Smooth muscle cell (in vitro differentiated cells): ENCODE results near the gene ZNF521. TPM values are rescaled to one million over a fixed set of nuclear protein-coding genes. Genes with fewer than 3 reads are reported as not detected.

Experiments used
- DNase-seq: peaks from one replicate; lab custom pipeline; 2025; ENCODE audit not compliant: unreplicated experiment; lab: John Stamatoyannopoulos, UW
- H2AFZ ChIP-seq: fragments of 200-600 bp; sonication (generic); 2 replicates; pipeline ENCODE4 v1.6.0; 2016; ENCODE audit warnings: antibody characterized with exemption, low read depth, mild to moderate bottlenecking
- H3F3A ChIP-seq: fragments of 200-600 bp; sonication (generic); 2 replicates; pipeline ENCODE4 v1.6.0; 2017; ENCODE audit warnings: antibody characterized with exemption, low read depth
- H3K27ac ChIP-seq: fragments of 200-600 bp; sonication (generic); 2 replicates; pipeline ENCODE4 v1.5.1; 2016; ENCODE audit warnings: low read depth, mild to moderate bottlenecking
- H3K27me3 ChIP-seq: fragments of 200-600 bp; sonication (generic); 2 replicates; pipeline ENCODE4 v1.6.1; 2016; ENCODE audit warnings: low read depth, mild to moderate bottlenecking
- H3K36me3 ChIP-seq: fragments of 200-600 bp; sonication (generic); 2 replicates; pipeline ENCODE4 v1.5.1; 2016; ENCODE audit warnings: low read depth
- H3K4me1 ChIP-seq: fragments of 200-600 bp; sonication (generic); 2 replicates; pipeline ENCODE4 v1.5.1; 2016; ENCODE audit warnings: low read depth
- H3K4me2 ChIP-seq: fragments of 200-600 bp; sonication (generic); 2 replicates; pipeline ENCODE4 v1.6.0; 2016; ENCODE audit warnings: mild to moderate bottlenecking
- H3K4me3 ChIP-seq: fragments of 200-600 bp; sonication (generic); 2 replicates; pipeline ENCODE4 v1.5.1; 2016; ENCODE audit warnings: mild to moderate bottlenecking
- H3K79me2 ChIP-seq: fragments of 200-600 bp; sonication (generic); 2 replicates; pipeline ENCODE4 v1.6.0; 2016; ENCODE audit warnings: low read depth, mild to moderate bottlenecking
- H3K9ac ChIP-seq: fragments of 200-600 bp; sonication (generic); 2 replicates; pipeline ENCODE4 v1.6.0; 2016; ENCODE audit warnings: low read depth
- H3K9me3 ChIP-seq: fragments of 200-600 bp; sonication (generic); replicated peaks from 2 replicates; pipeline ENCODE4 v1.5.1; 2016; ENCODE audit warnings: low read depth
- H4K20me1 ChIP-seq: fragments of 200-600 bp; sonication (generic); 2 replicates; pipeline ENCODE4 v1.6.0; 2016; ENCODE audit warnings: low read depth
- WGBS: methylation state at CpG from one replicate; pipeline ENCODE4 v1.1.7; 2016; ENCODE audit warnings: low lambda C conversion rate; 5-methylcytosine and 5-hydroxymethylcytosine counted together
- polyA plus RNA-seq: library from polyadenylated mRNA; unstranded; fragments of >200 nt; fragmentation: Nextera tagmentation; extraction: Ambion mirVana; gene quantifications from 2 replicates; pipeline ENCODE4 v1.2.1, GENCODE V29; 2016
- total RNA-seq: library from RNA; depleted of rRNA; stranded (reverse); fragments of >200 nt; gene quantifications from 2 replicates; pipeline ENCODE4 v1.2.3, GENCODE V29; 2014
- TF ChIP-seq, protein P1 (sequence below): fragments of 200-600 bp; sonication (generic); IDR thresholded peaks from 2 replicates; pipeline ENCODE4 v1.5.1; 2017; ENCODE audit warnings: borderline replicate concordance, mild to moderate bottlenecking, antibody characterized with exemption; ENCODE audit not compliant: insufficient read depth, poor library complexity, severe bottlenecking

Gene ZNF521
- total and polyA plus RNA-seq, 2 experiments from 2014 or later, result 19.9 to 36.4 TPM

DNA sequence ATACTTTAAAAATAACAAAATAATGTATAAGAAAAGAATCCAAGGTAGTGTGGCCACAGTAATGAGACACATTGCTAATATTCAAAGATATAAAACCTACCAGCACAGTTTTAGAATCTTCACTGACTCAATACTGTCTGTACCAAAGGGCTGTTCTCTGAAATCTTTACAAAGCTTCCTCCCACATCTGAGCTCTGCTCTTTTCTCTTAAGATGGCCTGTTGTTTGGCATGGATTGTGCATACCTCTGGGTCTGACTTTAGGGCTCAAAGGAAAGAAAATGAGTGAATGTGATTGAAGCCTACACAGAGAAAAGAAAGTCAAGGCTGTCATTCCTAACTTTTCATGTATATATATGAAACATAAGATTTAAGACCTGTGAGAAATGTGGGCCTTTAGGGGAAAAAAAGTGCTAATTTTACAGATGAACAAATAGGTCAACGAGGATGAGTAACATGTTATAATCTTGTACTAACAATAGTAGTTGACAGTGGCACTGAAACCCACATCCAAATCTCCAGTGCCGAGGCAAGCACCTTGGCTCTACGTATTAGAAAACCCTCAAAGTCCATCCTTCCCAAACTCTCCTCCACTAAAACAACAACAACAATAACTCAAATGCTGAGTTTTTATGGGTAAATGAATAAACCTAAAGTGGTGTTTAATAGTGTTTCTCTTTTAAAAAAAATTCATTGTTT lies 114.2 kb downstream of the ZNF521 start:
- no peak for DNase-seq
- H3K4me1 ChIP-seq, result peaks cover 13% of the 10 kb centered on the region
- peaks cover 21% of the 10 kb centered on the region for H3K79me2 ChIP-seq
- H2AFZ ChIP-seq, result no peak overlapping the region
- H3K9me3 ChIP-seq, result no peaks in the 10 kb centered on the region
- TF ChIP-seq, protein P1, sequence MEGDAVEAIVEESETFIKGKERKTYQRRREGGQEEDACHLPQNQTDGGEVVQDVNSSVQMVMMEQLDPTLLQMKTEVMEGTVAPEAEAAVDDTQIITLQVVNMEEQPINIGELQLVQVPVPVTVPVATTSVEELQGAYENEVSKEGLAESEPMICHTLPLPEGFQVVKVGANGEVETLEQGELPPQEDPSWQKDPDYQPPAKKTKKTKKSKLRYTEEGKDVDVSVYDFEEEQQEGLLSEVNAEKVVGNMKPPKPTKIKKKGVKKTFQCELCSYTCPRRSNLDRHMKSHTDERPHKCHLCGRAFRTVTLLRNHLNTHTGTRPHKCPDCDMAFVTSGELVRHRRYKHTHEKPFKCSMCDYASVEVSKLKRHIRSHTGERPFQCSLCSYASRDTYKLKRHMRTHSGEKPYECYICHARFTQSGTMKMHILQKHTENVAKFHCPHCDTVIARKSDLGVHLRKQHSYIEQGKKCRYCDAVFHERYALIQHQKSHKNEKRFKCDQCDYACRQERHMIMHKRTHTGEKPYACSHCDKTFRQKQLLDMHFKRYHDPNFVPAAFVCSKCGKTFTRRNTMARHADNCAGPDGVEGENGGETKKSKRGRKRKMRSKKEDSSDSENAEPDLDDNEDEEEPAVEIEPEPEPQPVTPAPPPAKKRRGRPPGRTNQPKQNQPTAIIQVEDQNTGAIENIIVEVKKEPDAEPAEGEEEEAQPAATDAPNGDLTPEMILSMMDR, result no peak
- H3K27ac ChIP-seq, result peak overlapping the region; percentile 39
- H3K4me3 ChIP-seq, result no peak overlapping the region
- H3K4me2 ChIP-seq, result no peak overlapping the region
- H3K27me3 ChIP-seq, result no peaks in the 10 kb centered on the region
- 81% methylated on average over 3 of the region's 3 CpGs for WGBS
- H4K20me1 ChIP-seq, result peaks cover 73% of the 10 kb centered on the region
- H3K36me3 ChIP-seq, result no peaks in the 10 kb centered on the region
- peaks cover 7% of the 10 kb centered on the region for H3F3A ChIP-seq
- no peak overlapping the region for H3K9ac ChIP-seq

DNA sequence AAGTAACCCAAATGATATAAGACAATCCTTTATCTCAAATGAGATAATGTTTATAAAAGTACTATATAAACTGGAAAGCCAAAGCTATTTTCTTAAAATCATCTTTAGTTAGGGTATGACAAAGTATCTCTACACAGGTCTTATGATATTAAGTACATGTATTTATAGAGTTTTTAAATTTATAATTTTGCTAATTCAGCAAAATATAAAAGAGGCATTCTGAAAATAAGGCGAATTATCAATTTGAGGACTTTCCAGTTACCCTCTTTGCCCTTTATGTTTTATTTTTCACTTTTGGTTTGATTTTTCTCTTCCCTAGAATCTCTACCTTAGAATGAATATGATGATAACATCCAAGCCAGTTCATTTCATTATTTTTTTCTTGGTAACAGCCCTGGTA lies 115.2 kb downstream of the ZNF521 start:
- no peaks in the 10 kb centered on the region for H3K36me3 ChIP-seq
- no peak overlapping the region for H3K9ac ChIP-seq
- no peaks in the 10 kb centered on the region for H3K9me3 ChIP-seq
- TF ChIP-seq, protein P1, result no peak
- 100% methylated on average over 1 of the region's 1 CpG for WGBS
- no peak overlapping the region for H2AFZ ChIP-seq
- H3K4me2 ChIP-seq, result no peak overlapping the region
- peaks cover 9% of the 10 kb centered on the region for H3F3A ChIP-seq
- peaks cover 13% of the 10 kb centered on the region for H3K4me1 ChIP-seq
- H3K27me3 ChIP-seq, result no peaks in the 10 kb centered on the region
- H3K79me2 ChIP-seq, result peaks cover 17% of the 10 kb centered on the region
- no peak for DNase-seq
- peaks cover 63% of the 10 kb centered on the region for H4K20me1 ChIP-seq
- no peak overlapping the region for H3K27ac ChIP-seq
- H3K4me3 ChIP-seq, result no peak overlapping the region

DNA sequence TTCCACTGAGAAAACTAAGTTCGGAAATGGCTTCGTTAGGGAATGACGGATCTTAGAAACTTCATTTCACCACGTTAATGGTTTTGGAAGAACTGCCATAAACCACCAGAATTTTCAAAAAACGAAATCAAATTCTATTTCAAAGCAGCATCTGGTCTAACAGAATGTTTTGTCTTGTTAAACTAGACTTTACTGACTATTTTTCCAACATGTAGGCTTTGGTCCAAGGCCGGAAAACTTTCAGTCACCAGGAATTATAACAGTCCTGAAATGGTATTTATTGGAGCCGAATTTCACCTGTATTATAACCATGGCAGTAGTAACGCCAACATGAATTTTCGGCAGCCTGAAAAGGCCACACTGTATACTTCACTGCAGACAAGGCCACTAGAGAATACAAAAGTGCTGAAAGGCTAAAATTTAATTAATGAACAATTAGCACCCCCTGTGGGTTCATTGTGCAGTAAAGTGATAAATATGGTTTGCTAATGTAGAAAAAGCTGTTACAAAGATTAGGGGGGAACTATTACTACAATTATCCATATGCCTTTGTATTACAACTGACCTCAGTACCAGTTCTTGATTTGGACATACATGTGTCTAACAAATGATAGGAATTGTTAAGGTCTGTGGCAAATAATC lies 116.4 kb downstream of the ZNF521 start:
- H3K36me3 ChIP-seq, result no peaks in the 10 kb centered on the region
- H3K9ac ChIP-seq, result no peak overlapping the region
- H3K4me2 ChIP-seq, result no peak overlapping the region
- H3K27ac ChIP-seq, result no peak overlapping the region
- peaks cover 55% of the 10 kb centered on the region for H4K20me1 ChIP-seq
- TF ChIP-seq, protein P1, result no peak
- H3K4me3 ChIP-seq, result no peak overlapping the region
- H3K9me3 ChIP-seq, result no peaks in the 10 kb centered on the region
- H3K4me1 ChIP-seq, result peaks cover 16% of the 10 kb centered on the region
- H3K27me3 ChIP-seq, result no peaks in the 10 kb centered on the region
- WGBS, result 95% methylated on average over 9 of the region's 9 CpGs
- peaks cover 9% of the 10 kb centered on the region for H3K79me2 ChIP-seq
- peaks cover 11% of the 10 kb centered on the region for H3F3A ChIP-seq
- H2AFZ ChIP-seq, result no peak overlapping the region
- DNase-seq, result no peak
